ENCODE data around the gene USP25.
A peak's percentile ranks its signal among the peaks of the same experiment; 100 is the strongest.

USP25 gene

DNA sequence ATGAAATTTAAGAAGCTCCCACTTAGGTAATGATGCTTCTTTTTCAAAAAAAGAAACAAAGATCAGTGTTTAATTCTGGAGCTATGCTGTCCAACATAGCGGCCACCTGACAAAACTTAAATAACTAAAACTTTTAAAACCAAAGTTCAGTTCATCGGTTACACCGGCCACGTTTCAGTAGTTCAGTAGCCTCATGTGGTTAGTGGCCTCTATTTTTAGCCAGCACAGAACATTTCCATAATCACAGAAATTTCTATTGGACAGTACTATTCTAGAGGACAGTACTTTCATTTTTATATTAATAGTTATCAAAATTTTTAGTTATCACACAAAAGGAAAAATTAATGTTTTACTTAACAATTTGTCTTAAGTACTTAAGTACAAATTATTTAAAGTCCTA lies 141.0 kb downstream of the USP25 start:
- no peak overlapping the region for H3K4me3 ChIP-seq (ENCODE audit: low read length)
- DNase-seq (ENCODE audit: low read depth) = no peak
- TF ChIP-seq, protein P1, sequence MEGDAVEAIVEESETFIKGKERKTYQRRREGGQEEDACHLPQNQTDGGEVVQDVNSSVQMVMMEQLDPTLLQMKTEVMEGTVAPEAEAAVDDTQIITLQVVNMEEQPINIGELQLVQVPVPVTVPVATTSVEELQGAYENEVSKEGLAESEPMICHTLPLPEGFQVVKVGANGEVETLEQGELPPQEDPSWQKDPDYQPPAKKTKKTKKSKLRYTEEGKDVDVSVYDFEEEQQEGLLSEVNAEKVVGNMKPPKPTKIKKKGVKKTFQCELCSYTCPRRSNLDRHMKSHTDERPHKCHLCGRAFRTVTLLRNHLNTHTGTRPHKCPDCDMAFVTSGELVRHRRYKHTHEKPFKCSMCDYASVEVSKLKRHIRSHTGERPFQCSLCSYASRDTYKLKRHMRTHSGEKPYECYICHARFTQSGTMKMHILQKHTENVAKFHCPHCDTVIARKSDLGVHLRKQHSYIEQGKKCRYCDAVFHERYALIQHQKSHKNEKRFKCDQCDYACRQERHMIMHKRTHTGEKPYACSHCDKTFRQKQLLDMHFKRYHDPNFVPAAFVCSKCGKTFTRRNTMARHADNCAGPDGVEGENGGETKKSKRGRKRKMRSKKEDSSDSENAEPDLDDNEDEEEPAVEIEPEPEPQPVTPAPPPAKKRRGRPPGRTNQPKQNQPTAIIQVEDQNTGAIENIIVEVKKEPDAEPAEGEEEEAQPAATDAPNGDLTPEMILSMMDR (conservative IDR thresholded peaks at IDR 0.05; ENCODE audit: low read length) = no peak

DNA sequence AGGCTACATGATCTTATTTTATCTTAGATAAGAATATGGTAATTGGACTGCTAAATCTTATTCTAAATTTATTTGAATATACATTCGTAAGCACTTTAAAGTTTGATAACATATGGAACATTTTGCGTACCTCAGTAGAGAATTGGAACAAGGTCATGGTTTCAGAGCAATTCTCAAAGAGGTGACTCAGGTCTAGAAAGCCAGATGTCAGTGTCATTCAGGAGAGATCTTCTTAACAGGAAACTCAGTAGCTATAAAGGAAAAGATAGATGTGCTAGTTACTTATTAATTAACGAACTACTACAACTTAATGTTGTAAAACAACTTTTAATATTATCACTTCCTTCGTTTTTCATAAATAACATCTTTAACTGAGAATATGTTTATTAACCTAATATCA lies 142.5 kb downstream of the USP25 start:
- no peak overlapping the region for H3K4me3 ChIP-seq (ENCODE audit: low read length)
- no peak for DNase-seq (ENCODE audit: low read depth)
- TF ChIP-seq, protein P1 (conservative IDR thresholded peaks at IDR 0.05; ENCODE audit: low read length) = no peak

DNA sequence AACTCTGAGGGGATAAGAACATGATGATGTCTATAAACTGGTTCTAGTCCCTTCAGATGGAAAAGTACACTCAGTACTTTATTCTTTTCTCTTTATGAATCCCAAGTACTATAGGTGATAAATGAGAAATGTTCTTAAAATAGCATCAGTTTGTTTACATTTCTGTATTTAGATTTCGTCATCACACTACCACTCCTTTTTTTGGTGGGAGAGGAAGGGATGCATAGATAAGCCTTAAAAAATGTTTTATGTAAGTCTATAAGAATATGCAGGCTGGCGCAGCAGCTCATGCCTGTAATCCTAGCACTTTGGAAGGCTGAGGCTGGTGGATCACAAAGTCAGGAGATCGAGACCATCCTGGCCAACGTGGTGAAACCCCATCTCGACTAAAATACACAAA lies 144.8 kb downstream of the USP25 start:
- DNase-seq (ENCODE audit: low read depth) = no peak
- H3K4me3 ChIP-seq (ENCODE audit: low read length) = no peak overlapping the region
- TF ChIP-seq, protein P1 (conservative IDR thresholded peaks at IDR 0.05; ENCODE audit: low read length) = no peak

DNA sequence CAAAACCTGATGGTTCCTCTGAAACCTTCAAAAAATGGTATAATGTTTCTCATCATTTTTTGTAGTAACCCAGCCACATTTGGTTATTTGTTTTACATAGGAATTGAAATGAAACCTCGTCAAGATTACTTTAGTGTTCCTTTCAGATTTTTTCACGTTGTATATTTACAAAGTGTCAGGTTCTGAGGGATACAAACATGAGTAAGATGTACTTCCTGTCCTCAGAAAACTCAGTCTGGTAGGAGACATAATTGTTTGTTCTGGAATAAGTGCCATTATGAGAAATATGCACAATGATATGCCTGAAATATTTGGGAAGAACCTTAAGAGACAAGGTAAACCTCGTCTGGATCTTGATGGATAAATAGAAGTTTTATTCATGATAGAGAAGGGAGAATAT lies 145.5 kb downstream of the USP25 start:
- no peak overlapping the region for H3K4me3 ChIP-seq (ENCODE audit: low read length)
- DNase-seq (ENCODE audit: low read depth) = no peak
- TF ChIP-seq, protein P1 (conservative IDR thresholded peaks at IDR 0.05; ENCODE audit: low read length) = no peak

DNA sequence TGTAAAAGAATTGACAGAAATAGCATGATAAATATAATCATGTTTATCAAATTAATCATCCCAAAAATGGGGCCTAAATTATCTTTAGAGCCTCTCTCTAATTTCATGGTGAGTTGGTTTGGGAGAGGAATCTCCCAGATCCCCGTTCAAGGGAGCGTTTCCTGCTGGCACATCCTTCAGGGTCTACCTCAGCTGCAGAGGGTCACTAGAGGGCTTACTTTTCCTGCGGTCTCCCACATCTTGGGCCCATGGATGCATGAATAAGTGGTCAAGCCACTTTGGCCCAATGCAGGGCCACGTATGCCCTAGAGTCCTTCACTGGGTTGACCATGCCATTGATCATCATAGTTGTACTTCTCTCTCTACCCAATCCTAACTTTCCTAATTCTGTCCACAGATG lies 164.1 kb downstream of the USP25 start:
- DNase-seq (ENCODE audit: low read depth) = no peak
- no peak overlapping the region for H3K4me3 ChIP-seq (ENCODE audit: low read length)
- TF ChIP-seq, protein P1 (conservative IDR thresholded peaks at IDR 0.05; ENCODE audit: low read length) = no peak

DNA sequence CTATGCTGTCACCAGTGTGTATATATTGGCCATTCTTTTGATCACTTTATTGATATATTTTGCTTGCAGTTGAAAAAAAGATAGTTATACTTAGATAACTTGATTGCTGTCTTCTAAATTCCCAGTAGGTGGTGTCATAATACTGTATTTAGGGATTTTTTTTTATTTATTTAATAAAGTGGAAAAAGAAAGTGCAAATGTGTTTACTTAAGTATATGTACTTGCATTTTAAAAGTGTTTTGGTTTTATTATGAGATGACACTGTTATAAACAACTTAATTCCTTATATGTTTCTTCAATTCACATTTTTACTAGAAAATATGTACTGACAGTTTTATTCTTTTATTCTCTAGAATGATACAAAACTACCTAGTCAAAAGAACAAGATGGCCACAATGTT lies 164.8 kb downstream of the USP25 start:
- peak; percentile 36 for DNase-seq (ENCODE audit: low read depth)
- no peak overlapping the region for H3K4me3 ChIP-seq (ENCODE audit: low read length)
- TF ChIP-seq, protein P1 (conservative IDR thresholded peaks at IDR 0.05; ENCODE audit: low read length) = peak; percentile 59

DNA sequence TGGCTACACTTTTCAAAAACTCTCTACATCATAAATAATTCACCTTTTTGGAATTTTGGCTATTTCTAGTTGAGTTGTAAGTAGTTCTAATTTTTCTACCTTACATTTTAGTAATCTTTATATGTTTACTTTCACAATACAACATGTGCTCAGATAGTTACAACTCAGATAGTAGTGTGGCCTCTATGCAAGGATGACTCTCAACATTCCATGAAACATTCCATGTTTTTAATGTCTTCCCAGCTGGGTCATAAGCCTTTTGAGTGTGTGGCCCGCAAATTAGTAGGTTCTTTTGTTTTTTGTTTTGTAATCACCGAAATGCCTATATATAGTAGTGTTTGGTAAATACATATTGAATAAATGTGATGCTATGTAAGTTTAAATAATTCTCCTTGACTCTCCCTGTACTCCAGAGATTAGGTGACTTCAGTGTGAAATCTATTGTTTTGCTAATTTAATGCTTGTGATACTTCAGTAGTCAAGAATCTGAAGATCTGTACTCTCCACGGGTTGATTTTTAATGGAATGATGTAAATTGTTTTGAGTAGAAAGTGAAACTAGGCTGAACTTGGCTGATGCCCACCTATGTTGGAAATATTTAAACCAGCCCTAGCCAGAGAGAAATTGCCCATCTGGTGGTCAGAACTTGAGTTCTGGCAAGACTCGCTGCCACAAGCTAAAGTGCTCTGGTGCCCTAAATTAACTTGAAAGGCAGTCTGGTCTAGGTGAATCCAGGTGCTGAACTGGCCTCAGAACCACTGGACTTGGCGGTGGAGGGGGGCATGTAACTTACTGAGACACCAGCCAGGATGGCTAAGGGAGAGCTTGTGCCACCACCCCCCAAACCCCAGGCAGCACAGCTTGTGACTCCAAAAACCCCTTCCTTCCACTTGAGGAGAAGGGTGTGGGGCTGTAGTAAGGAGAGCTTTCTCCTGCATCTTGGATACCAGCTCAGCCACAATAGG lies 165.6 kb downstream of the USP25 start:
- DNase-seq (ENCODE audit: low read depth) = peak; percentile 25
- TF ChIP-seq, protein P1 (conservative IDR thresholded peaks at IDR 0.05; ENCODE audit: low read length) = no peak
- H3K4me3 ChIP-seq (ENCODE audit: low read length) = no peak overlapping the region
